GM11168 (cell line): ENCODE measurements around the gene TRIO.

Source experiments
- in situ Hi-C: fragments of 300-500 bp; cut with MboI; formaldehyde crosslinking; loops from one replicate; pipeline ENCODE4 v1.12.0; 2022; ENCODE audit warnings: low sequenced_read_pairs; ENCODE audit not compliant: unreplicated experiment

Gene TRIO

GRCh38 chr5:14254686-14255085, 111.5 kb downstream of the TRIO start:
- in situ Hi-C loops, result loop anchor here (5.0 to 25.0 kb wide), 2 partner anchors 37 to 267 kb away; no protein-coding TSS in a partner anchor

- in situ Hi-C loops, result loop anchor here (5.0 to 25.0 kb wide), 2 partner anchors 39 to 269 kb away; no protein-coding TSS in a partner anchor
Observed at GRCh38 chr5:14256026-14256690, 113.0 kb downstream of the TRIO start.

GRCh38 chr5:14256756-14257393, 113.7 kb downstream of the TRIO start:
- in situ Hi-C loops, result loop anchor here (5.0 to 25.0 kb wide), 2 partner anchors 40 to 270 kb away; no protein-coding TSS in a partner anchor

- in situ Hi-C loops, result loop anchor here (5.0 to 25.0 kb wide), 2 partner anchors 41 to 271 kb away; no protein-coding TSS in a partner anchor
Observed at GRCh38 chr5:14257995-14258403, 114.9 kb downstream of the TRIO start.

GRCh38 chr5:14258840-14259239, 115.7 kb downstream of the TRIO start:
- in situ Hi-C loops, result loop anchor here (5.0 to 25.0 kb wide), 2 partner anchors 42 to 272 kb away; no protein-coding TSS in a partner anchor

GRCh38 chr5:14260637-14261036, 117.5 kb downstream of the TRIO start:
- in situ Hi-C loops, result loop anchor here (25.0 kb wide), 1 partner anchor 273 kb away; no protein-coding TSS in a partner anchor

- in situ Hi-C loops, result loop anchor here (25.0 kb wide), 1 partner anchor 274 kb away; no protein-coding TSS in a partner anchor
Observed at GRCh38 chr5:14261235-14261634, 118.1 kb downstream of the TRIO start.

GRCh38 chr5:14261856-14262611, 118.9 kb downstream of the TRIO start:
- in situ Hi-C loops, result loop anchor here (25.0 kb wide), 1 partner anchor 275 kb away; no protein-coding TSS in a partner anchor

GRCh38 chr5:14263113-14263512, 120.0 kb downstream of the TRIO start:
- in situ Hi-C loops, result loop anchor here (25.0 kb wide), 1 partner anchor 276 kb away; no protein-coding TSS in a partner anchor

GRCh38 chr5:14263699-14264098, 120.6 kb downstream of the TRIO start:
- in situ Hi-C loops, result loop anchor here (25.0 kb wide), 1 partner anchor 276 kb away; no protein-coding TSS in a partner anchor

GRCh38 chr5:14264605-14265316, 121.6 kb downstream of the TRIO start:
- in situ Hi-C loops, result loop anchor here (25.0 kb wide), 1 partner anchor 277 kb away; no protein-coding TSS in a partner anchor

GRCh38 chr5:14265570-14265969, 122.4 kb downstream of the TRIO start:
- in situ Hi-C loops, result loop anchor here (25.0 kb wide), 1 partner anchor 278 kb away; no protein-coding TSS in a partner anchor

GRCh38 chr5:14266171-14266570, 123.0 kb downstream of the TRIO start:
- in situ Hi-C loops, result loop anchor here (25.0 kb wide), 1 partner anchor 279 kb away; no protein-coding TSS in a partner anchor

GRCh38 chr5:14266686-14267085, 123.5 kb downstream of the TRIO start:
- in situ Hi-C loops, result loop anchor here (25.0 kb wide), 1 partner anchor 279 kb away; no protein-coding TSS in a partner anchor

GRCh38 chr5:14267166-14267838, 124.2 kb downstream of the TRIO start:
- in situ Hi-C loops, result loop anchor here (25.0 kb wide), 1 partner anchor 280 kb away; no protein-coding TSS in a partner anchor

GRCh38 chr5:14267991-14268708, 125.0 kb downstream of the TRIO start:
- in situ Hi-C loops, result loop anchor here (25.0 kb wide), 1 partner anchor 281 kb away; no protein-coding TSS in a partner anchor

GRCh38 chr5:14268738-14269137, 125.6 kb downstream of the TRIO start:
- in situ Hi-C loops, result loop anchor here (25.0 kb wide), 1 partner anchor 281 kb away; no protein-coding TSS in a partner anchor

- in situ Hi-C loops, result loop anchor here (25.0 kb wide), 1 partner anchor 282 kb away; no protein-coding TSS in a partner anchor
Observed at GRCh38 chr5:14269395-14269794, 126.3 kb downstream of the TRIO start.
